Measurements from ENCODE around the gene ERC1. TPM values are rescaled to one million over a fixed set of nuclear protein-coding genes. Genes with fewer than 3 reads are reported as not detected.
A peak's percentile ranks its signal among the peaks of the same experiment; 100 is the strongest.

The ERC1 gene
- polyA plus RNA-seq, 1 donor from 2014 or later, result 7.1 TPM

DNA sequence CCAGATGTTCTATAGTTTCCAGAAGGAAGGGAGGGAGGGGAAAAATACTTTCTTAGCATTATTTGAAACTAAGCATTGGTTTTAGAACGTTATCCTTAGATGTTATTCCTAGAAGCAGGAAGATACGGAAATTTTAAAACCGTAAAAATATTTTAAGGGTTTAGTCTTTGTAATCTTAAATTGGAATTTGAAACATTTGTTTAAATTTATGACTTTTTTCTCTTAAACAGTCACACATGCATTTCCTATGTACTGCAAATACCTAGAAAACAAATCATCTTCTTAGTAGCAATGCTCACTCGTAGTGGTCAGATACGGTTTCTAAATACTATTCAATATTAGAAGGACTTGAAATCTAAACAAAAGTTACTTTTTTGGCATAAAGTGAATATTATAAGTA is 282.0 kb downstream of the ERC1 start:
- H3K9me2 ChIP-seq (ENCODE audit: insufficient read depth, low read length), result no peaks in the 10 kb centered on the region
- H3K36me3 ChIP-seq (ENCODE audit: insufficient read depth, low read length), result no peaks in the 10 kb centered on the region
- no peaks in the 10 kb centered on the region for H3K27me3 ChIP-seq (ENCODE audit: insufficient read depth, low read depth, low read length)
- no peaks in the 10 kb centered on the region for H3F3A ChIP-seq (ENCODE audit: insufficient read depth, low read length, poor library complexity, severe bottlenecking)
- peaks cover under 1% of the 10 kb centered on the region for H4K20me1 ChIP-seq (ENCODE audit: insufficient read depth)
- H3K4me3 ChIP-seq (ENCODE audit: low read length), result no peak overlapping the region
- H3K9me3 ChIP-seq (ENCODE audit: low read length), result no peaks in the 10 kb centered on the region
- no peak overlapping the region for H2AFZ ChIP-seq (ENCODE audit: low read depth, low read length)
- no peak overlapping the region for H3K27ac ChIP-seq (ENCODE audit: low read length)
- no peak overlapping the region for H3K4me2 ChIP-seq (ENCODE audit: low read length)
- H3K9ac ChIP-seq (ENCODE audit: low read length), result no peak overlapping the region
- TF ChIP-seq TAF1 (IDR thresholded peaks at IDR 0.05; ENCODE audit: low read depth), result no peak
- no peak for TF ChIP-seq SMC3 (conservative IDR thresholded peaks at IDR 0.05; ENCODE audit: poor library complexity)
- TF ChIP-seq MXI1 (conservative IDR thresholded peaks at IDR 0.05; ENCODE audit: poor library complexity, severe bottlenecking), result no peak
- TF ChIP-seq POLR2AphosphoS5 (IDR thresholded peaks at IDR 0.05), result no peak
- no peak for TF ChIP-seq EP300 (conservative IDR thresholded peaks at IDR 0.05; ENCODE audit: poor library complexity, severe bottlenecking)
- TF ChIP-seq REST (IDR thresholded peaks at IDR 0.05; ENCODE audit: borderline replicate concordance), result no peak
- TF ChIP-seq RAD21 (conservative IDR thresholded peaks at IDR 0.05), result no peak
- no peak for TF ChIP-seq EZH2 (IDR thresholded peaks at IDR 0.05; ENCODE audit: borderline replicate concordance, insufficient read depth, low read length, poor library complexity, severe bottlenecking)
- TF ChIP-seq, protein P1, sequence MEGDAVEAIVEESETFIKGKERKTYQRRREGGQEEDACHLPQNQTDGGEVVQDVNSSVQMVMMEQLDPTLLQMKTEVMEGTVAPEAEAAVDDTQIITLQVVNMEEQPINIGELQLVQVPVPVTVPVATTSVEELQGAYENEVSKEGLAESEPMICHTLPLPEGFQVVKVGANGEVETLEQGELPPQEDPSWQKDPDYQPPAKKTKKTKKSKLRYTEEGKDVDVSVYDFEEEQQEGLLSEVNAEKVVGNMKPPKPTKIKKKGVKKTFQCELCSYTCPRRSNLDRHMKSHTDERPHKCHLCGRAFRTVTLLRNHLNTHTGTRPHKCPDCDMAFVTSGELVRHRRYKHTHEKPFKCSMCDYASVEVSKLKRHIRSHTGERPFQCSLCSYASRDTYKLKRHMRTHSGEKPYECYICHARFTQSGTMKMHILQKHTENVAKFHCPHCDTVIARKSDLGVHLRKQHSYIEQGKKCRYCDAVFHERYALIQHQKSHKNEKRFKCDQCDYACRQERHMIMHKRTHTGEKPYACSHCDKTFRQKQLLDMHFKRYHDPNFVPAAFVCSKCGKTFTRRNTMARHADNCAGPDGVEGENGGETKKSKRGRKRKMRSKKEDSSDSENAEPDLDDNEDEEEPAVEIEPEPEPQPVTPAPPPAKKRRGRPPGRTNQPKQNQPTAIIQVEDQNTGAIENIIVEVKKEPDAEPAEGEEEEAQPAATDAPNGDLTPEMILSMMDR (IDR thresholded peaks at IDR 0.05; ENCODE audit: poor library complexity, severe bottlenecking), result no peak
- no peaks in the 10 kb centered on the region for H3K79me2 ChIP-seq (replicated peaks; ENCODE audit: insufficient read depth, low read length)

DNA sequence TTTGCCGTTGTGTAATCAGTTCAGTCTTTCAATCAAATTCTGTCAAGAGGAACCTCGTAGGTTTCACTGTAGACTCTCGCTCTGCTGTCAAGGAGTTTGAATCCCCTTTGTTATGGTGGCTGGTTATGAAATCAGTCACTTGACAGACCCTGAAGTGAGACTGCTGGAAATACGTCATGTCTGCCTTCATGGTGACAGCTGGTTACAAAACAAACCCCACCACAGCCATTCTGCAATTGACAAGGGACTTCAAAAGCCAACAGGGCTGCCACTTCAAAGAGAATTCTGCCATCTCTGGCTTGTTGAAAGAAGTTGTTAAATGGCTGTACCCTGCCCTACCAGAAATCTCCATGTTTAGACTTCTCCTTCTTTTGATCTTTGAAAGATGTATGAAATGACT is 286.9 kb downstream of the ERC1 start:
- no peak overlapping the region for H3K9ac ChIP-seq (ENCODE audit: low read length)
- H2AFZ ChIP-seq (ENCODE audit: low read depth, low read length), result no peak overlapping the region
- H3K36me3 ChIP-seq (ENCODE audit: insufficient read depth, low read length), result no peaks in the 10 kb centered on the region
- peaks cover 3% of the 10 kb centered on the region for H4K20me1 ChIP-seq (ENCODE audit: insufficient read depth)
- no peaks in the 10 kb centered on the region for H3F3A ChIP-seq (ENCODE audit: insufficient read depth, low read length, poor library complexity, severe bottlenecking)
- H3K4me2 ChIP-seq (ENCODE audit: low read length), result no peak overlapping the region
- no peaks in the 10 kb centered on the region for H3K79me2 ChIP-seq (replicated peaks; ENCODE audit: insufficient read depth, low read length)
- no peaks in the 10 kb centered on the region for H3K27me3 ChIP-seq (ENCODE audit: insufficient read depth, low read depth, low read length)
- H3K4me3 ChIP-seq (ENCODE audit: low read length), result no peak overlapping the region
- H3K9me3 ChIP-seq (ENCODE audit: low read length), result no peaks in the 10 kb centered on the region
- peak; percentile 45 for TF ChIP-seq RAD21 (conservative IDR thresholded peaks at IDR 0.05)
- TF ChIP-seq, protein P1 (IDR thresholded peaks at IDR 0.05; ENCODE audit: poor library complexity, severe bottlenecking), result peak; percentile 44
- no peak for TF ChIP-seq REST (IDR thresholded peaks at IDR 0.05; ENCODE audit: borderline replicate concordance)
- TF ChIP-seq TAF1 (IDR thresholded peaks at IDR 0.05; ENCODE audit: low read depth), result no peak
- TF ChIP-seq MXI1 (conservative IDR thresholded peaks at IDR 0.05; ENCODE audit: poor library complexity, severe bottlenecking), result peak; percentile 30
- TF ChIP-seq SMC3 (conservative IDR thresholded peaks at IDR 0.05; ENCODE audit: poor library complexity), result peak; percentile 11
- peak; percentile 99 for TF ChIP-seq POLR2AphosphoS5 (IDR thresholded peaks at IDR 0.05)
- TF ChIP-seq EP300 (conservative IDR thresholded peaks at IDR 0.05; ENCODE audit: poor library complexity, severe bottlenecking), result peak; percentile 100
- H3K27ac ChIP-seq (ENCODE audit: low read length), result no peak overlapping the region
- no peaks in the 10 kb centered on the region for H3K9me2 ChIP-seq (ENCODE audit: insufficient read depth, low read length)

Measured in neural cell (in vitro differentiated cells).